SH-SY5Y (cell line): ENCODE results near the gene LEFTY2.

ENCODE experiments used
- GATA2 ChIP-seq: IDR thresholded peaks from 2 replicates; pipeline ENCODE4 v1.6.1; 2011; ENCODE audit warnings: mild to moderate bottlenecking, low read depth, low read length
- GATA3 ChIP-seq: IDR thresholded peaks from 2 replicates; pipeline ENCODE4 v1.6.1; 2011; ENCODE audit warnings: low read depth, mild to moderate bottlenecking, low read length, moderate library complexity

- TF ChIP-seq GATA2: no peak
- TF ChIP-seq GATA3: no peak
These were observed 2.6 kb upstream of the LEFTY2 start for GRCh38 chr1:225943582-225943981.
